Measurements from ENCODE around the gene INPP5E. TPM values are rescaled to one million over a fixed set of nuclear protein-coding genes. Genes with fewer than 3 reads are reported as not detected.

Gene INPP5E
- total RNA-seq, 4 donors from 2014 or later, result 10.0 to 17.8 (median 12.1) TPM

DNA sequence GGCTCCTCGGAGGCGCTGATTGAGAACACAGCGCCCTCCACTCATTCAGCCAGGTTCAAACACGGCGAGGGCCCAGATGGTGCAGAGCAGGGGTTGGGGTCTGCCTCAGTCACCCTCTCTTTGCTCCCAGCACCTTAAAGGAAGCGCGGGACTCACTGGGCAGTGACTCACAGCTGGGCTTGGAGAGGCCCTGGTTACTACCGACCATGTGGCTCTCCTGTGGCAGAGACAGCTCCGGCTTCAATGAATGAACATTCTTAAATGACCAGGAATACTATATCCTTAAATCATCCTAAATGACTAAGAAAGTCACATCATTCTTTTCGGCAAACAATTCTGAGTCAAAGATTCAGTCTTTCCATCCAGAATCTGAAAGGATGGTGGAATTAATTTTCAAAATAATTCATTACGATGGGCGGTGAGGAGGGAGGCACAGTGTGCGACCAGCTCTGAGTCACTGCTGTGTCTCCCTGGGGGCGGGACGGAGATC, 1.6 kb upstream of the INPP5E start:
- 88 to 90% methylated on average over 15 of the region's 15 CpGs for whole genome bisulfite sequencing, 2 donors
- intact Hi-C loops (cut with DNase I; ENCODE audit: low total_unique reads), result no loop called here
- no peak overlapping the region for H3K4me3 ChIP-seq (ENCODE audit: low read depth, poor library complexity, severe bottlenecking)
- DNase-seq (ENCODE audit: low spot score in 2 of 2), result no peak
- TF ChIP-seq, protein P1, sequence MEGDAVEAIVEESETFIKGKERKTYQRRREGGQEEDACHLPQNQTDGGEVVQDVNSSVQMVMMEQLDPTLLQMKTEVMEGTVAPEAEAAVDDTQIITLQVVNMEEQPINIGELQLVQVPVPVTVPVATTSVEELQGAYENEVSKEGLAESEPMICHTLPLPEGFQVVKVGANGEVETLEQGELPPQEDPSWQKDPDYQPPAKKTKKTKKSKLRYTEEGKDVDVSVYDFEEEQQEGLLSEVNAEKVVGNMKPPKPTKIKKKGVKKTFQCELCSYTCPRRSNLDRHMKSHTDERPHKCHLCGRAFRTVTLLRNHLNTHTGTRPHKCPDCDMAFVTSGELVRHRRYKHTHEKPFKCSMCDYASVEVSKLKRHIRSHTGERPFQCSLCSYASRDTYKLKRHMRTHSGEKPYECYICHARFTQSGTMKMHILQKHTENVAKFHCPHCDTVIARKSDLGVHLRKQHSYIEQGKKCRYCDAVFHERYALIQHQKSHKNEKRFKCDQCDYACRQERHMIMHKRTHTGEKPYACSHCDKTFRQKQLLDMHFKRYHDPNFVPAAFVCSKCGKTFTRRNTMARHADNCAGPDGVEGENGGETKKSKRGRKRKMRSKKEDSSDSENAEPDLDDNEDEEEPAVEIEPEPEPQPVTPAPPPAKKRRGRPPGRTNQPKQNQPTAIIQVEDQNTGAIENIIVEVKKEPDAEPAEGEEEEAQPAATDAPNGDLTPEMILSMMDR (IDR thresholded peaks at IDR 0.05), result no peak
- TF ChIP-seq POLR2A (IDR thresholded peaks at IDR 0.05), result no peak

DNA sequence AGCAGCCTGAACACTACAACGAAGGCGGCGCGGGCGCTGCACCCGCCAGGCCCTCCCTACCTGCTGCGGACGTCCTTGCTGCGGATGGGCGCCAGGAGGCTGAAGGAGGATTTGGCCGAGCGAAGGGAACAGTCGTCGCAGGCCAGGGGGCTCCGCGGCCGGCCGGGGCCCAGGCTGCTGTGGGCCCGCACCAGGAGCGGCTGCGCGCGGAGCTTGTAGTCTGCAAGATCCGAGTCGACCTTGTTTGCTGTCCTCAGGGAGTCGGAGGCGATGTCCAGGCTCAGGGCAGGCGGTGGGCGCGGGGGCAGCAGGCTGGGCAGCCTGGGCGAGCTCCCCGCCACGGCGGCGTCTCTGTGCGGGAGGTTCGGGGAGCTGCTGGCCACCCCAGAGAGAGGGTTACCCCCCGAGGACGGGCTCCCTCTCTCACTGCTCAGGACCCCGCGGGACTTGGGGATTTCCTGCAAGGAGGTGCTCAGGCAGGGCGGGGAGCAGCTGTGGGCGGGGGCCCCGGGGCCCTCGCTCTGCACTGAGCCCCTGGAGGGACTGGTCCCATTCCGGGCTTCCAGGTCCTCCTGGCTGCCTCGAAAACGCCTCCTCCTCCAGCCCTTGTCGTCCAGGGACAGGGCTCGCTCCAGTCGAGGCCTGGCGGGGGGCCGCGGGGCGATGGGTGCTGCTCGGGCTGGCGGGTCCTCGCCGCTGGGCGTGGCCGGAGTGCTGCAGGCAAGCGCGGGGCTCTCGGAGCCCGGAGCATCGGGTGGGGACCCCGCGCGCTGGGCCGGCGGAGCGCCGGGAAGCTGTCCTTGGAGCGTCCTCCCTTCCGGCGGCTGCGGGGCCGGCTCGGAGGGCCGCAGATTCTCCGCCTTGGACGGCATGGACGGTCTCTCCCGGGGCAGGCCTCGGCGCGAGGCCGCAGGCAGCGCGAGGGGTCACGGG, 831 bp downstream of the INPP5E start:
- 1 to 2% methylated on average over 22 to 62 of the region's 91 CpGs for WGBS, 2 donors
- DNase-seq (ENCODE audit: low spot score in 2 of 2), result no peak
- no peak for TF ChIP-seq POLR2A (IDR thresholded peaks at IDR 0.05)
- TF ChIP-seq, protein P1 (IDR thresholded peaks at IDR 0.05), result no peak
- intact Hi-C loops (cut with DNase I; ENCODE audit: low total_unique reads), result no loop called here
- H3K4me3 ChIP-seq (ENCODE audit: low read depth, poor library complexity, severe bottlenecking), result peak overlapping the region; percentile 85

DNA sequence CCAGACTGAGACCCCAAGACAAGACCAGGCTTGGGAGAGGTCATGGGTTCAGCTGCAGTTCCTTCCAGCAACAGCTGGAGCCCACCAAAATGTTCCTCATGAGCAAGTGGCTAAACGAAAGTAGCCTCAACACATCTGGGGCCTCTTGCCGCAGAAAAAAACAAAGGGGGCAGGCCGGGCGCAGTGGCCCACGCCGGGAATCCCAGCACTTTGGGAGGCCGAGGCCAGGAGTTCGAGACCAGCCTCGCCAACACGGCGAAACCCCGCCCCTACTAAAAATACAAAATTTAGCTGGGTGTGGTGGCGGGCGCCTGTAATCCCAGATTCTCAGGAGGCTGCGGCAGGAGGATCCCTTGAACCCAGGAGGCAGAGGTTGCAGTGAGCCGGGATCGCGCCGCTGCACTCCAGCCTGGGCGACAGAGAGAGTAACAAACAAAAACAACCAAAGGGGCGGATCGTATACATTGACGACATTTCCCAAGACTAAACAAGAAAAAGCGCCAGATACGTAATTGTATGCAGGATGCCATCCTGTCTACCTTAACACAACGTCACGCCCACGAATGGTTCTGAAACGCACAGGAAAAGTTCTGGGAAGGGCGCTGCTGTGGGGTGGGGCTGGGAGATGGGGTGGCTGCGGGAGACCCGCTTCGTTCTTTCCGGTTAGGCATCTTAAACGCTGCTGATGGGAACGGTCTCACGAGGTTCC, 1.7 kb downstream of the INPP5E start:
- intact Hi-C loops (cut with DNase I; ENCODE audit: low total_unique reads), result no loop called here
- 38 to 47% methylated on average over 35 of the region's 37 CpGs for WGBS, 2 donors
- peak overlapping the region; percentile 85 for H3K4me3 ChIP-seq (ENCODE audit: low read depth, poor library complexity, severe bottlenecking)
- no peak for TF ChIP-seq POLR2A (IDR thresholded peaks at IDR 0.05)
- TF ChIP-seq, protein P1 (IDR thresholded peaks at IDR 0.05), result no peak
- no peak for DNase-seq (ENCODE audit: low spot score in 2 of 2)

- TF ChIP-seq, protein P1 (IDR thresholded peaks at IDR 0.05), result no peak
- TF ChIP-seq POLR2A (IDR thresholded peaks at IDR 0.05), result no peak
- intact Hi-C loops (cut with DNase I; ENCODE audit: low total_unique reads), result no loop called here
- 32 to 46% methylated on average over 7 of the region's 8 CpGs for WGBS, 2 donors
- DNase-seq (ENCODE audit: low spot score in 2 of 2), result no peak
- H3K4me3 ChIP-seq (ENCODE audit: low read depth, poor library complexity, severe bottlenecking), result no peak overlapping the region
These were observed 2.2 kb downstream of the INPP5E start for GRCh38 chr9:136437430-136437829.

DNA sequence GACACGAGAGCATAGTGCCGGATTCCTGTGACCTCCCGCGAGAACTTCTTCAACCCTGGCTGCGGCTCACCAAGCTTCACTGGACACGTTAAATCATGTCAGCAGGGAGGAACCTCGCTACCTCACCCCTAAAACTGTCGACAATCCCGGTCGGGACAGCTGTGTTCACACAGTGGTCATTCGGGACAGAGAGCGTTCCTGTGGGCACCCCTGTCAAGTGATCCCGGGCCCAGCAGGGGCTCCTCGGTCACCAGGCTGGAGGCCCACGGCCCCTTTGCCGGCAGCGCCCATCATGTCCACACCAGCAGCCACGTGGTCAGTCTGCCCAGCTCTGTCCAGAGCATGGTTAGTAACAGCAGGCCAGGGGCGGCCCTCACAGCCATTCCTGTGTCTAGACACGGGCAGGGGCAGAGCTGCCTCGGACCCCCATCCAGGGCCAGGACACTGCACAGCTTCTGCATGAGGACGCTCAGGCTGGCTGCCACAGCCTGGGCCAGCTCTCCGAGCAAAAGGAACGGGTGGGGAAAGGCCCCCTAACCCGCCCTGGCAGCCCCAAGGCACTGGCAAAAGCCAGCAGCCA, 3.5 kb downstream of the INPP5E start:
- no peak overlapping the region for H3K4me3 ChIP-seq (ENCODE audit: low read depth, poor library complexity, severe bottlenecking)
- TF ChIP-seq, protein P1 (IDR thresholded peaks at IDR 0.05), result no peak
- no peak for TF ChIP-seq POLR2A (IDR thresholded peaks at IDR 0.05)
- WGBS, 2 donors, result 86 to 93% methylated on average over 22 of the region's 25 CpGs
- intact Hi-C loops (cut with DNase I; ENCODE audit: low total_unique reads), result no loop called here
- no peak for DNase-seq (ENCODE audit: low spot score in 2 of 2)

Data from lower leg skin (tissue), 4 donors.